HepG2 (cell line): ENCODE results near the gene CTSA. TPM values are rescaled to one million over a fixed set of nuclear protein-coding genes. Genes with fewer than 3 reads are reported as not detected.
A peak's percentile ranks its signal among the peaks of the same experiment; 100 is the strongest.

Experiments
- ATAC-seq: fragments of 200-7000 bp; cut with Tn5 transposase; 3 replicates; pipeline ENCODE4 v1.9.1; 2020; ENCODE audit warnings: mild to moderate bottlenecking, moderate library complexity
- BruUV-seq: library from RNA; stranded (reverse); fragments of 400-500 nt; replicated peaks from 2 replicates; lab custom pipeline; 2021; lab: Mats Ljungman, UMichigan
- CTCF ChIA-PET: fragments of 300-600 bp; formaldehyde crosslinking; extraction: SDS; loops from one replicate; lab custom pipeline; 2021; ENCODE audit warnings: low total read pairs, inconsistent platforms, low intra/inter-chr PET ratio; lab: Yijun Ruan, JAX
- POLR2A ChIA-PET: fragments of 350-600 bp; sonication (Branson Sonifier 250); formaldehyde crosslinking; loops from one replicate; lab custom pipeline; 2020; ENCODE audit warnings: antibody characterized with exemption, inconsistent platforms; lab: Yijun Ruan, JAX
- DNase-seq: peaks from one replicate; pipeline ENCODE4 v3.0.0-alpha.2; 2015; ENCODE audit warnings: low spot score
- FAIRE-seq: peaks from 3 replicates; lab custom pipeline; 2011; peaks lifted over from hg19 to GRCh38; lab: Jason Lieb, UNC
- H2AFZ ChIP-seq: one replicate; pipeline ENCODE4 v1.6.1; 2011; ENCODE audit warnings: low read length, inconsistent platforms
- H3K27ac ChIP-seq: fragments of 300-600 bp; 3 replicates; pipeline ENCODE4 v1.8.0; 2011; ENCODE audit warnings: mixed run types, mild to moderate bottlenecking, mixed read lengths, low read length, inconsistent platforms; ENCODE audit not compliant: insufficient read depth; ENCODE audit errors: extremely low read length
- H3K27me3 ChIP-seq, 2 experiments: fragments of 200-600 bp in 1 of 2; 2 replicates in 1 of 2; 3 replicates in 1 of 2; pipeline versions ENCODE4 v1.6.0 to v1.8.0; 2011; ENCODE audit warnings: low read length in 2 of 2, mild to moderate bottlenecking in 2 of 2, moderate library complexity in 2 of 2, inconsistent platforms in 1 of 2; ENCODE audit not compliant: insufficient read depth in 2 of 2, control insufficient read depth in 1 of 2
- H3K36me3 ChIP-seq, 2 experiments: fragments of 200-600 bp in 1 of 2; replicated peaks in 1 of 2; 2 replicates in 1 of 2; 3 replicates in 1 of 2; pipeline versions ENCODE4 v1.5.1 to v1.8.0; 2011; ENCODE audit warnings: low read length in 2 of 2, inconsistent platforms in 1 of 2; ENCODE audit not compliant: insufficient read depth in 2 of 2, control insufficient read depth in 1 of 2
- H3K4me1 ChIP-seq: 2 replicates; pipeline ENCODE4 v1.5.1; 2012; ENCODE audit warnings: low read length, inconsistent platforms; ENCODE audit not compliant: insufficient read depth
- H3K4me2 ChIP-seq: 2 replicates; pipeline ENCODE4 v1.6.0; 2011; ENCODE audit warnings: low read depth, low read length, inconsistent platforms
- H3K4me3 ChIP-seq, 3 experiments: fragments of 200-600 bp in 1 of 3; sonication (generic), shearing (Covaris generic) in 1 of 3; replicated peaks in 1 of 3; 2 replicates each; pipeline ENCODE4 v1.5.1; 2011 to 2016; ENCODE audit warnings: low read length in 3 of 3, inconsistent platforms in 2 of 3, low read depth in 2 of 3, mild to moderate bottlenecking in 2 of 3, control low read depth in 1 of 3, mixed read lengths in 1 of 3; ENCODE audit not compliant: insufficient read depth in 1 of 3
- H3K79me2 ChIP-seq: one replicate; pipeline ENCODE4 v1.6.1; 2011; ENCODE audit warnings: low read length, inconsistent platforms; ENCODE audit not compliant: insufficient read depth
- H3K9ac ChIP-seq: 2 replicates; pipeline ENCODE4 v1.6.0; 2011; ENCODE audit warnings: mild to moderate bottlenecking, low read depth, low read length, inconsistent platforms; ENCODE audit not compliant: insufficient read depth
- H3K9me3 ChIP-seq: 2 replicates; pipeline ENCODE4 v1.5.1; 2012; ENCODE audit warnings: mild to moderate bottlenecking, low read length
- H4K20me1 ChIP-seq: 2 replicates; pipeline ENCODE4 v1.6.0; 2011; ENCODE audit warnings: inconsistent platforms, mild to moderate bottlenecking, low read length, moderate library complexity; ENCODE audit not compliant: insufficient read depth
- MATR3 ChIP-seq: sonication (generic); formaldehyde crosslinking; IDR thresholded peaks from 2 replicates; pipeline ENCODE4 v1.4.0; 2020; ENCODE audit warnings: missing genetic modification reagents
- MIER3 ChIP-seq: IDR thresholded peaks from 2 replicates; pipeline ENCODE4 v1.6.1; 2016; ENCODE audit warnings: missing compliant biosample characterization, borderline replicate concordance
- MIXL1 ChIP-seq: IDR thresholded peaks from 2 replicates; pipeline ENCODE4 v1.6.1; 2016
- PITX1 ChIP-seq: sonication (generic); formaldehyde crosslinking; IDR thresholded peaks from 2 replicates; pipeline ENCODE4 v1.5.1; 2020; ENCODE audit warnings: mild to moderate bottlenecking, missing genetic modification reagents
- RXRB ChIP-seq: IDR thresholded peaks from 2 replicates; pipeline ENCODE4 v1.6.1; 2016; ENCODE audit warnings: borderline replicate concordance, missing genetic modification reagents, missing compliant biosample characterization
- SATB2 ChIP-seq: sonication (generic); formaldehyde crosslinking; IDR thresholded peaks from 2 replicates; pipeline ENCODE4 v1.5.0; 2020; ENCODE audit warnings: missing genetic modification reagents
- SMC3 ChIP-seq: IDR thresholded peaks from 2 replicates; pipeline ENCODE4 v1.6.1; 2011; ENCODE audit warnings: low read length, improper control_type of control experiment
- STAG1 ChIP-seq: sonication (generic); formaldehyde crosslinking; IDR thresholded peaks from 2 replicates; pipeline ENCODE4 v1.4.0; 2020; ENCODE audit warnings: missing genetic modification reagents
- TMF1 ChIP-seq: sonication (generic); formaldehyde crosslinking; IDR thresholded peaks from 2 replicates; pipeline ENCODE4 v1.8.1; 2022; ENCODE audit warnings: low read depth, missing genetic modification reagents
- UBTF ChIP-seq: sonication (generic); formaldehyde crosslinking; IDR thresholded peaks from 2 replicates; pipeline ENCODE4 v1.4.0; 2020; ENCODE audit warnings: mild to moderate bottlenecking, missing genetic modification reagents
- WIZ ChIP-seq: sonication (generic); formaldehyde crosslinking; IDR thresholded peaks from 2 replicates; pipeline ENCODE4 v1.5.1; 2020; ENCODE audit warnings: mild to moderate bottlenecking, missing genetic modification reagents
- XRCC5 ChIP-seq: fragments of 200-400 bp; formaldehyde crosslinking; optimal IDR thresholded peaks from 2 replicates; pipeline ENCODE3; 2017; ENCODE audit warnings: mild to moderate bottlenecking, low read length
- ZBTB2 ChIP-seq: sonication (generic); formaldehyde crosslinking; IDR thresholded peaks from 2 replicates; pipeline ENCODE4 v1.8.0; 2022; ENCODE audit warnings: low read depth, missing genetic modification reagents
- ZNF362 ChIP-seq: sonication (generic); formaldehyde crosslinking; IDR thresholded peaks from 2 replicates; pipeline ENCODE4 v1.4.0; 2020; ENCODE audit warnings: missing genetic modification reagents, mild to moderate bottlenecking, borderline replicate concordance
- ZNF563 ChIP-seq: sonication (generic); formaldehyde crosslinking; IDR thresholded peaks from 2 replicates; pipeline ENCODE4 v1.8.0; 2022; ENCODE audit warnings: mild to moderate bottlenecking, moderate library complexity, missing genetic modification reagents
- ZNF83 ChIP-seq: sonication (generic); formaldehyde crosslinking; IDR thresholded peaks from 2 replicates; pipeline ENCODE4 v1.4.0; 2020; ENCODE audit warnings: missing genetic modification reagents, mild to moderate bottlenecking, borderline replicate concordance
- WGBS: methylation state at CpG from one replicate; pipeline ENCODE4 v1.1.6; 2017; ENCODE audit warnings: low lambda C conversion rate; 5-methylcytosine and 5-hydroxymethylcytosine counted together
- in situ Hi-C: cut with HindIII; loops from 2 replicates; pipeline ENCODE4 v1.10.0; 2017; ENCODE audit warnings: low pct_unique_long_range_greater_than_20kb; ENCODE audit not compliant: extremely low pct_ligation_motif_present
- intact Hi-C: fragments of 100-400 bp; cut with micrococcal nuclease; formaldehyde crosslinking; loops from one replicate; pipeline ENCODE4 v1.10.0; 2022; ENCODE audit not compliant: unreplicated experiment
- polyA plus RNA-seq, 8 experiments: library from polyadenylated mRNA; depleted of rRNA in 3 of 8; stranded (reverse) in 7 of 8; unstranded in 1 of 8; fragments of >200 nt; fragmentation: Illumina TruSeq in 4 of 8; extraction: Trizol in 4 of 8; gene quantifications; 2 replicates each; pipeline versions ENCODE4 v1.2.1 to v1.2.3, GENCODE V29; 2011 to 2016; ENCODE audit warnings: low read depth in 4 of 8, missing spikeins in 1 of 8, mixed read lengths in 1 of 8; ENCODE audit not compliant: insufficient read depth in 1 of 8
- total RNA-seq, 5 experiments: library from RNA; depleted of rRNA; stranded (reverse); fragments of >200 nt; fragmentation: Illumina TruSeq; extraction: Trizol; gene quantifications; 2 replicates each; pipeline ENCODE4 v1.2.3, GENCODE V29; 2016; ENCODE audit warnings: low read depth in 1 of 5

CTSA gene
- total and polyA plus RNA-seq, 2 of the 13 experiments (the other 11 are each of a cell fraction or from before 2014, with no cell fraction given): 202 to 231 TPM

- TF ChIP-seq MIXL1 (CRISPR knock-in tag) (peak; percentile 51; the same call in 1 of the 2 replicates), UBTF (CRISPR knock-in tag) (peak; percentile 65), WIZ (CRISPR knock-in tag) (no peak), ZNF362 (CRISPR knock-in tag) (no peak)
Measured at GRCh38 chr20:45890077-45890984, 804 bp upstream of the CTSA start (continued).

- peak; percentile 66 for FAIRE-seq
- no peaks in the 10 kb centered on the region for H3K27me3 ChIP-seq
- H3K9me3 ChIP-seq: no peaks in the 10 kb centered on the region
- no peak overlapping the region for H2AFZ ChIP-seq
- CTCF ChIA-PET: interaction anchor here (0.8 kb wide), 1 partner anchor 71 kb away, joined by 4 read pairs; no protein-coding TSS in a partner anchor
- DNase-seq: peak; percentile 44
- H3K27ac ChIP-seq: peak overlapping the region; percentile 87
- peak; percentile 8 for ATAC-seq
- H4K20me1 ChIP-seq: no peaks in the 10 kb centered on the region
- H3K36me3 ChIP-seq: peaks cover 38 to 54% of the 10 kb centered on the region in 2 experiments
- H3K4me1 ChIP-seq: peaks cover 43% of the 10 kb centered on the region
- POLR2A ChIA-PET: interaction anchor here (1.4 to 8.1 kb wide), 12 partner anchors 11 to 78 kb away, joined by 4 to 164 read pairs (median 50); partner anchors contain the start of genes ACOT8, PCIF1, PLTP and ZSWIM1
- peak overlapping the region; percentile 87 for H3K9ac ChIP-seq
- peak overlapping the region; percentile 86 to 98 (median 96) for H3K4me3 ChIP-seq
- intact Hi-C loops: no loop called here
- TSS peak; percentile 40 for BruUV-seq
- in situ Hi-C loops: loop anchor here (5.0 kb wide), 2 partner anchors 40 to 70 kb away; partner anchors contain the start of gene PCIF1
- peak overlapping the region; percentile 85 for H3K4me2 ChIP-seq
- peaks cover 32% of the 10 kb centered on the region for H3K79me2 ChIP-seq
- 77% methylated on average over 9 of the region's 9 CpGs for WGBS
- TF ChIP-seq ZNF563 (CRISPR knock-in tag): no peak
- TF ChIP-seq MIER3: 0 out of 2 replicates have a peak, but pooled peaks have one; percentile 50
- TF ChIP-seq SMC3: peak; percentile 51; the same call in 1 of the 2 replicates
- TF ChIP-seq ZBTB2: no peak
- TF ChIP-seq PITX1: no peak
- TF ChIP-seq SATB2 (CRISPR knock-in tag): no peak
- no peak for TF ChIP-seq MATR3 (CRISPR knock-in tag)
- peak; percentile 65; the same call in 1 of the 2 replicates for TF ChIP-seq ZNF83 (CRISPR knock-in tag)
- peak; percentile 65 for TF ChIP-seq XRCC5
- TF ChIP-seq TMF1 (CRISPR knock-in tag): no peak
- peak; percentile 70 for TF ChIP-seq STAG1 (CRISPR knock-in tag)
- 0 out of 2 replicates have a peak, but pooled peaks have one; percentile 28 for TF ChIP-seq RXRB (CRISPR knock-in tag)
Measured at GRCh38 chr20:45892049-45892825, 1.1 kb downstream of the CTSA start.
